MV-4-11 (cell line): Measurements from ENCODE around the gene NENF.

Source experiments
- DNase-seq: peaks from one replicate; lab custom pipeline; 2025; lab: John Stamatoyannopoulos, UW

The NENF gene

DNA sequence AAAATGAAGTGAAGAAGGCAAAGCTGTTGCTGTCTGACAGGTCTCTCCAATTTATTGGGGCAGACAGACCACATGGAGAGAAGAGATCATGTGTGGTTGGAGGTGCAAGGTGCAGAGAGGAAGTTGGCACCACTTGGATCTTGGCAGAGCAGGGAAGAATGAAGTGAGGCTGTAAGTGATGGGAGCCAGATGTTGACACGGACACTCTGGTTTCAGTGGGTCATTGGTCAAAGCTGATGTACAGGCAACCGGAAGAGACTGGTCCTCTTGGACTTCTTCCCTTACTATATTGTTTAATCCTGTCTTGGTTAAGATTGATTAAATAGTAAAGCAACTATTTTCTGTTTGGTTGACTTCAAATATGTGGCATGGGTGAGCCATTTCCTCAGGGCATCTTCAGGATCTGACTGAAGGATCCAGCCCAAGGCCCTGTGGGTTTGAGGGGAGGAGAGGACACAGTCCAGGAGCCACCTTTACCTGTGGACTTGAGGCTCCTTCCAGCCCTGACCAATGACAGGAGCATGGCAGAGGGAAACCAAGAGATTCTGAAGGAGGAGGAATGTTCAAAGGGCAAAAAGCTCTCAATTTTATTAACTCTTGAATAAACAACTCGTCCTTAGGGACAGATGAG, 49.4 kb downstream of the NENF start:
- no peak for DNase-seq

DNA sequence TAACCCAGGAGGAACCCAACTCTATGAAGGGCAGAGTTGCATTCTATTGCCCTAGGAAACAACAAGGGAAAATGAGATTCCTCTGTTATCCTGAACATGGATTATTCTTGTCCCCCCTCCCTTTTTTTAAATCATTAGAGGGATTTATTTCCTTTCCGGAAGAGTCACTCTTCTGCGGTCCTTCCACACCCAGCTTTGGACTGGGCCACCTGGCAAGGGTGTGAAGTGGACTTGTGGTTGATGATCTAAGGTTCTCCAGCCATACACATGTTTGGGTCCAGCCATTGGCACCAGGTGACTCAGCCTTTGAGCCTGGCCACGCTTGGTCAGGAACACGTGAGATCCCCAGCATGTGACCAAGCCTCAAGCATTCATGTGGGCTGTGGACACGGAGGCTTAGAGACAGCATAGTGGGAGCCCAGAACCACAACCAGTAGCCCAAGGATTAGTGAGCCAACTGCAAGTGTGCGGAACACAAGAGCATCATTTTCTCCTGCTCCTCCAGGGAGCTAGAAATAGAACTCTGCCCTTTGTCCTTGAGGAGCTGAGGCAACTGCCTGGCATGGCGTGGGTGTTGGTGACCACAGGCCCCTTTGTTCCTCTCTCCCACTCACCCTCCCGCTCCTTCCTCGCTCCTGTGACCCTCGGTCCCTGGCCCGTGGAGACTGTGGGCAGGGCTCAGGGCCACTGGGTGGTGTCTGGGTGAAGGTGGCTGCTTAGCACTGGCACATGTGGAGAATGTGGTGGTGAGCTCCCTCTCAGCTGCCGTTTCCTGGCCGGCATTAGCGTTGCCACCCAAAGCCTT, 50.1 kb downstream of the NENF start:
- peak; percentile 70 for DNase-seq

DNA sequence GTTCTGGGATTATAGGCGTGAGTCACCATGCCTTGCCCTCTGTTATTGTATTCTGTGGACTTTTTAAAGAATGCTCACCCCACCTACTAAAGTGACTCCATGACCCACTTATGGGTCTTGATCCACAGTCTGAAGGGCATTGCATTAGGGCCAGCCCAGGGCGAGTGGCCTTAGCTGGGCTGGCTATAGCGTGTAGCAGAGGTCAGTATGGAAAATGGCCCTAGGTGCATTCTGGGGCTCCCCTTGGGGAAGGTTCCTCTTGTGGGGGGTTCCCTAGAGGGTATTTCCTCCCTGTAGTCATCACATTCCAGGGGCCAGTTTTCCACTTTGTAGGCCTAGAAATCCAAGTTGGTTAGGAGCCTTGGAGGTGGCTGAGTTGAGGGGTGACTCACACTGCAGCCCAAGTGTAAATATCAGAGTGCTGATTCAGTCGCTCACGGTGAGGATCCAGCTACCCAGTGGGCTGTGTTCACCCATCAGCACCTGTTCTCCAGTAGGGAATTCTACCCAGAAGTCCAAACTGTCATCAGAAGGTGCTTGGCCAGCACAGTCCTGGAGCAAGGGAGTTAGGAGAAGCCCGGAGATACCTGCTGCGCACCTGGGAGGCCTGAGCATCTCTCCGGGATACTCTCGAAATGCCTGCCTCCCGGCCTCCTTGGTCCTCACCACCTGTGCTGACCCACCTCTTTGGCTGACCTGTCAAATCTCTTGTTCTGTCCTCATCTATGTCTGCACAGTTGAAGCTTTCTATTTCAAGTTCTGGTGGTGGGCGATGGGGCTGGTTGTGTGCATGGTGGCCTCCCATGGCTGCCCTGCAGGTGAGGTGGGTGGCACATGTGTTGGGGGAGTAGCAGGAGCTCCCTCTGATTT, 52.2 kb downstream of the NENF start:
- no peak for DNase-seq

DNA sequence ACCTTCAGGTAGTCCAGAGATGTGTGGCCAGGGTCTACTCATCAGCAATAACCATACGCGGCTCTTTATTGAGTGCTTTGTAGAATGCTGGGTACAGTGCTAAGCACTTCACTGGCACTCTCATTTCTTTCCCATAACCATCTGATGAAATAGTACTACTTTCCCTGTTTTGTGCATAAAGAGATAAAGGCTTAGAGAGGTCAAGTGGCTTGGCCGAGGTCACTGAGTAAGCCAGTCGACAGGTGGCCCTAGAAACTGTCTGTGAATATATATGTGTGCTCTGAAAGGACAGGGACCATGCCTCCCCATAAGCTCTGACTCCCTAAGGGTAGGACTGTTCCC, 52.8 kb downstream of the NENF start:
- no peak for DNase-seq

DNA sequence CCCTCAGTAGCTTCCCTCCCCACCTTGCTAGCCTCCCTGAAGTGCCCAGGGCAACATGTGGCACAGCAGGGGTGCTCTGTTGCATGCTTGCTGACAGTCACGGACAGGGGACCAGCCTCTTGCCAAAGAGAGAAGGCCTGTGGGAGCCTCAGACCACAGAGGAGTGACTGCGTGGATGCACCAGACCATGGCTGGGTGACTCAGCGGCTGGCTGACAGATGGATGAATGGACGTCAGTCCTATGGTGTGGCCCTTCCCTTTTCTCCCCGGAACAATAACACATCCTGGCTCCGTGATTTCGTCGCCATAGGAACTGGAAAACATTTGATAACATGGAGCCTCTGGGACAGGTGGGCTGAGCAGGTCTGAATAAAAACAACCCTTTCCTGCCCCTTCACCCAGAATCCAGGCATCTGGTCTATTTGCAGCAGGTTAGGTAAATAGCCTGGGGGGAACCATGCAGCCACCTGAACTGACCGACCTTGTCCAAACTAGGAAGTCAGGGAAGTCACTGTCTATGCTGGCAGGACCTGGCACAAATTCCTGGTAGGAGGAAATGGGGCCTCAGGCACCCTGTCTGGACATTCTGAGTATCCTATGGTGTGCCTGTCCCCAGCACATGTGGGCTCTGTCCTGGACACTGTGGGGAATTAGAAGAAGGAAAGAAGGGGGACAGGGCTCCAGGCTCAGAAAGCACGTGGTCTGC, 53.3 kb downstream of the NENF start:
- peak; percentile 98 for DNase-seq

DNA sequence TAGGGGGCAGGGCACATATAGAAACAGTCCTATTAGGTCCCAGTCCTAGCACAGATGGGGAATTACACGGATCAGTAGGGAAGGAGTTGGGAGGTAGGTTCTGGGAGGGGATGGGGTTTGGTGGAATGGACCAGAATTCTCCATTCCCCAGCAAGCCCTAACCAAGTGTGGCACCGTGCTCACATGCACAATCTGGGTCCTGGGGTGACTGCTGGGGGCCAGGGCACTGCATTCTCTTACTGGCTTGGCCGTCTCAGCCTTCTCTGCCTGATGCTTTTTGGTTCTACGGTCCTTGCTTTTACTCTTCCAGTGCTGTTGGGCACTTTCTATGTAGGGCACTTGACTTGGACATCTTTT, 53.9 kb downstream of the NENF start:
- no peak for DNase-seq

DNA sequence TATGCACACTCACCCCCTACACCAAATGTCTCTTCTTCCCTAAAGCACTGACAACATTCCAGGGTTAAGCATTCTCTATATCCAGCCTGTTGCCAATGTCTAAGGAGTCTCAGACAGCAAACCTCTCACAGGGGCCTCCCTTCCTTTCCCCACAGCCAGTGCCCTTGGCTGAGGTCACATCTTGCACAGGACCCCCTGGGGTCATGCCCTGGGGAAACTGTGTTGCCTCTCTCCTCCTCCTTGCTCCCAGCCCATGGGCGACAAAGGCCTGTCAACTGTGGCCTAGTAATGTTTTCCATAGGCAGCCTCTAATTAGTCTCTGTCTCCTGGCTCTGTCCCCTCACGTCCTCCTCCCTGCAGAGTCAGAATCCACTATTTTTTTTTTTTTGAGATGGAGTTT, 54.6 kb downstream of the NENF start:
- DNase-seq, result no peak

DNA sequence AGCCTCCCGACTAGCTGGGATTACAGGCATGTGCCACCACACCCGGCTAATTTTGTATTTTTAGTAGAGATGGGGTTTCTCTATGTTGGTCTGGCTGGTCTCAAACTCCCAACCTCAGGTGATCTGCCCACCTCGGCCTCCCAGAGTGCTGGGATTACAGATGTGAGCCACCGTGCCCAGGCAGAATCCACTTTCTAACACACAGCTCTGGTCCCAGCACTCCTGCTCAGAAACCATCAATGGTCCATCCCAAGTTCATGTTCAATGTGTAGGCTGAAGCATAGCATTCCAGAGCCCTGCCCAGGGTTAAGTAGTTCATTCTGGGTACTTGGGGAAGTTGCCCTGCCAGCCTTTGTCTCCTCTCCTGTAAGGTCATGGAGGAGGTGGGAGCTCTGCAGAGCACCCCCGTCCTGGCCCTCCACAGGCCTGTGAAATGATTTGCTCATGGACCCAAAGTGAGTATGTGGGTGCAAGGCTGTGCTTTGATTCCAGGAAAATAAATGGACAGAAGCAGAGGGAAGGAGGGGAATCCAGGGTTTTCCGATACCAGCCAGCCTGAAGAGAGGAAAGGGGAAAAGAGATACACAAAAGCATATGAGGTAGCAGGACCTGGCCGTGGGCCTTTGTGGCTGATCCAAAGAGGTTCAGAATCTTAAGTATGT, 55.2 kb downstream of the NENF start:
- no peak for DNase-seq

DNA sequence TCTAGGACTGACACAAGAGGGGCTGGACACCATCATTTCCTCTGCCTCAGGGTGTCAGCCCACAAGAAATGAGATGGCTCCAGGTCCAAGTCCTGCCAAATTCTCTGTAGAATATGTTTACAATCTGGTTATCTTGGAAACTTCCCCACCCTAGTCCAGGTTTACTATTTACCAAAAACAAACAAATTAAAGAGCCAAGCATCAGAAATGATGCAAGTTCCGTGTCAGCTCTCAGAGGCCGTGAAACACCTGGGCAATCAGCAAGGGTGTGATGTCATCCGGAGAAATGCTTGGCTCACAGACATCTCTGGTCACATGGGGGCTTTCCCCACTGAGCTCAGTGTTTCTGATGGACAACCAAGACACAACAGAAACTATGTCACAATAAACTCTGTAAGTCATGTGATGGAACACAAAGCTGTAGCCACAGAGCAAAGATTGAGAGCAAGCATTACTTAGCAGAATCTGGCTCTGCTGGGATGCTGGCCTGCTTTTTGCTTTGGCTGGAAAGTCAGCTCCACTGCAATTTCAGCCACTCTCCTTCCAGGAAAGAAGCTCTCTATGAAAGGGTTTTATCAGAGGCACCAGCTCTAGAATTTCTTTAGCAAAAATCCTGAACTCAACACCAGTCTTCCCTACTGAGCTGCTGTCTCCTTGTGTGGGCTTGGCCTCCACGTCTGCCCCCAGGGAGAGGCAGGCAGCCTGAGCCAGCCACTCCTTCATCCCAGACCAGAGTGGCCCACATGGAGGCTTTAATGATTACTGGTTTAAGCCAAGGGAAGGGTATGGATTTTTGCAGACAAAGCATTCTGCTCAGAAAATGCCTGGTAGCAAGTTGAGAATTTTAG, 55.9 kb downstream of the NENF start:
- DNase-seq, result peak; percentile 72

DNA sequence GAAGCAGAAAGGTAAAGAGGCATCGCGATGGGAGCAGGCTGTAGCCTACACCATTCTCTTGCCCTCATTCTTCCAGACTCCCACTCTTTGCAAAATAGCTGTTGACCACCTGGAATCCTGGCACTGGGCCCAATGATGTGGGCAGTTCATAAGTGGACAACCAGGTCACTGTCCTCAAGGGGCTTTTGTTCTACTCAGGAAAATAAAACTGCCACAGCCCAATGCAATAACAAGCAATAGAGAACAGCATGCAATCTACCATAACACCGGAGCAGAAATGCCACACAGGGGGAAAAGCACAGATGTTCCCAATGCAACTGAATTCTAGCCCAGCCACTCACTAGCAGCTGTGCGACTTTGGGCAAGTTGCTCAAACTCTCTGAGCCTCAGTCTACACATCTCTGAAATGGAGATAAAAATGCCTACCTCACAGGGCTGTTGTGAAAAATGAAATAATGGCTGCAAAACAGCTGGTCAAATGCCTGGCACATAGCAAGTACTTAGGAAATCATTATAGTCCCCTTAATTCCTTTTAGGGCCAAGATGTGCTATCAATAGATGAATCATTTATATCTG, 56.7 kb downstream of the NENF start:
- DNase-seq, result no peak

DNA sequence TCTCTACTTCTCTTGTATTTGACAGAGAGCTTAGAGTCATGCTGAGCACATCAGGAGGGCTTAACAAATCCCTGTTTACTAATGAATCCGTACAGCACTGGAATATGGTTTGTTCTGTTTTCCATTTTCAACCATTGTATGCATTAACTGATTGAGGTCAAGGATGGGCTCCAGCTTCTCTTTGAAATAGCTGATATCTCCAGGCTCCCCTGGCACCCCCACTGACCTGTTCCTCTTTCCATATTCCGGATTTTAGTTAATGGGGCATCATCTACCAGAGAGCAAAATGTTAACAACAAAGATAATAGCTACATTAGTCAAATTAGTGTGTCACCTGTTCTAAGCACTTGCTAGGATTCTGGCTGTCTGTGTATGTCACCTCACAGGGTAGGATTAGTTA, 57.6 kb downstream of the NENF start:
- DNase-seq, result no peak

DNA sequence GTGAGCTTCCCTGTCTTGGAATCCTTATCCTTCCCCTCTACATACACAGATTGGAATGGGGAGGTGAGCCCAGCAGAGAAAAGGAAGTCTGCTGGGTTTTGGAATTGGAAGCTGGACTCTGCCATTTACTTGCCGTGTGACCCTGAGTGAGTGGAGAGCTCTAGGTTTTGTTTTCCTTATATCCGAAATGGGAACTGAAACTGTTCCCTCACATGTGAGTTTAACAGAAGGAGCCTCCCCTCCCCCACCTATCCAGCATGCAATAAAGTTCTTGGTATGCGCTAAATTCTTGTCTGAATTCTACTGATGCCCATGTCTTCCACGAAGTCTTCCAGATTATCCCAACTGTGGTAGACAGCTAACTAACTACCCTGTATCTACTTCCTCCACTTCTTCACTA, 58.7 kb downstream of the NENF start:
- DNase-seq, result peak; percentile 86
